Measurements from ENCODE around the gene SLC31A1. TPM values are rescaled to one million over a fixed set of nuclear protein-coding genes. Genes with fewer than 3 reads are reported as not detected.

Gene SLC31A1
- total RNA-seq, 4 donors from 2014 or later = 22.9 to 45.0 (median 33.9) TPM

- intact Hi-C loops (cut with DNase I; ENCODE audit: low total_unique reads) = loop anchor here (10.0 kb wide), 1 partner anchor 355 kb away; no protein-coding TSS in a partner anchor
- H3K4me3 ChIP-seq (ENCODE audit: low read depth, poor library complexity, severe bottlenecking) = no peak overlapping the region
- DNase-seq (ENCODE audit: low spot score in 2 of 2) = no peak
- TF ChIP-seq POLR2A (IDR thresholded peaks at IDR 0.05) (no peak), CTCF (IDR thresholded peaks at IDR 0.05) (no peak)
- 47 to 59% methylated on average over 8 of the region's 8 CpGs for WGBS, 2 donors
These were observed 78.5 kb downstream of the SLC31A1 start for GRCh38 chr9:113299800-113300292.

- WGBS, 2 donors = 81 to 85% methylated on average over 8 of the region's 8 CpGs
- intact Hi-C loops (cut with DNase I; ENCODE audit: low total_unique reads) = no loop called here
- no peak for DNase-seq (ENCODE audit: low spot score in 2 of 2)
- H3K4me3 ChIP-seq (ENCODE audit: low read depth, poor library complexity, severe bottlenecking) = no peak overlapping the region
- TF ChIP-seq CTCF (IDR thresholded peaks at IDR 0.05) = no peak
- TF ChIP-seq POLR2A (IDR thresholded peaks at IDR 0.05) = no peak
These were observed 80.2 kb downstream of the SLC31A1 start for GRCh38 chr9:113301548-113301947.

GRCh38 chr9:113302792-113303418, 81.6 kb downstream of the SLC31A1 start, which contains the start of gene RNF183:
Gene RNF183, minus strand, starts transcription at chr9:113303376. Its CDS starts 5,192 bp downstream, at chr9:113298184.
- no peak within 1 kb of the TSS for H3K4me3 ChIP-seq (ENCODE audit: low read depth, poor library complexity, severe bottlenecking)
- TF ChIP-seq POLR2A (IDR thresholded peaks at IDR 0.05) = no peak
- no peak for TF ChIP-seq CTCF (IDR thresholded peaks at IDR 0.05)
- no peak for DNase-seq (ENCODE audit: low spot score in 2 of 2)
- 82 to 90% methylated on average over 25 of the region's 25 CpGs for WGBS, 2 donors
- intact Hi-C loops (cut with DNase I; ENCODE audit: low total_unique reads) = no loop called here

- no peak for DNase-seq (ENCODE audit: low spot score in 2 of 2)
- no peak overlapping the region for H3K4me3 ChIP-seq (ENCODE audit: low read depth, poor library complexity, severe bottlenecking)
- no peak for TF ChIP-seq POLR2A (IDR thresholded peaks at IDR 0.05)
- TF ChIP-seq CTCF (IDR thresholded peaks at IDR 0.05) = no peak
- intact Hi-C loops (cut with DNase I; ENCODE audit: low total_unique reads) = loop anchor here (5.0 kb wide), 1 partner anchor 101 kb away; no protein-coding TSS in a partner anchor
- 83 to 89% methylated on average over 1 of the region's 1 CpG for WGBS, 2 donors
These were observed 85.2 kb downstream of the SLC31A1 start for GRCh38 chr9:113306566-113306965.

GRCh38 chr9:113307396-113307975, 86.1 kb downstream of the SLC31A1 start:
- no peak for DNase-seq (ENCODE audit: low spot score in 2 of 2)
- no peak overlapping the region for H3K4me3 ChIP-seq (ENCODE audit: low read depth, poor library complexity, severe bottlenecking)
- intact Hi-C loops (cut with DNase I; ENCODE audit: low total_unique reads) = loop anchor here (5.0 kb wide), 1 partner anchor 100 kb away; no protein-coding TSS in a partner anchor
- TF ChIP-seq CTCF (IDR thresholded peaks at IDR 0.05) (no peak), POLR2A (IDR thresholded peaks at IDR 0.05) (no peak)
- WGBS, 2 donors = 63 to 67% methylated on average over 8 of the region's 8 CpGs

All from lower leg skin (tissue), 4 donors.